Astrocyte (in vitro differentiated cells and primary cell): Measurements from ENCODE around the gene SLC22A4.

ENCODE experiments used
- EZH2 ChIP-seq: IDR thresholded peaks from 2 replicates; pipeline ENCODE4 v1.6.1; 2012; ENCODE audit warnings: mild to moderate bottlenecking, low read length, inconsistent platforms; ENCODE audit not compliant: insufficient read depth
- TF ChIP-seq, protein P1 (sequence below): IDR thresholded peaks from 2 replicates; pipeline ENCODE4 v1.5.1; 2011; ENCODE audit warnings: low read depth, mild to moderate bottlenecking, inconsistent platforms, low read length, moderate library complexity; ENCODE audit not compliant: insufficient read depth

DNA sequence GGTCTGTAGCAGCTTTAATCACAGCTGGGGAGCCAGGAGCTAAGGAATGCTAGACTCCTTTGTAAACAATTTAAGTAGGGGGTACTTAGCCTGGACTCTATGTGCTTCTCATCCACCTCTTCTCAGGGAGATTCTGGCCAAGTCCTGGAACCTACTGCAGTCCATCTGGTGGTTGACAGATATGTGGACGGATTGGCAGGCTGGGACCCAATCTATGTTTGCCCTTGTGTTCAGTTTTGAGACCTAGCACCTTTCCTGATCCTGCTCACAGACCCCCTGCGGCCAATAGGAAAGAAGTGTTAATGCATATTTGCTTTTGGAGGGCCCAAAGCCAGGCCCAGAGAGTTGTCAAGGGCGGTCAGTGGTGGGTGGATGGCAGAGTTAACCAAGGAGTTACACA lies 81.8 kb downstream of the SLC22A4 start:
- TF ChIP-seq, protein P1, sequence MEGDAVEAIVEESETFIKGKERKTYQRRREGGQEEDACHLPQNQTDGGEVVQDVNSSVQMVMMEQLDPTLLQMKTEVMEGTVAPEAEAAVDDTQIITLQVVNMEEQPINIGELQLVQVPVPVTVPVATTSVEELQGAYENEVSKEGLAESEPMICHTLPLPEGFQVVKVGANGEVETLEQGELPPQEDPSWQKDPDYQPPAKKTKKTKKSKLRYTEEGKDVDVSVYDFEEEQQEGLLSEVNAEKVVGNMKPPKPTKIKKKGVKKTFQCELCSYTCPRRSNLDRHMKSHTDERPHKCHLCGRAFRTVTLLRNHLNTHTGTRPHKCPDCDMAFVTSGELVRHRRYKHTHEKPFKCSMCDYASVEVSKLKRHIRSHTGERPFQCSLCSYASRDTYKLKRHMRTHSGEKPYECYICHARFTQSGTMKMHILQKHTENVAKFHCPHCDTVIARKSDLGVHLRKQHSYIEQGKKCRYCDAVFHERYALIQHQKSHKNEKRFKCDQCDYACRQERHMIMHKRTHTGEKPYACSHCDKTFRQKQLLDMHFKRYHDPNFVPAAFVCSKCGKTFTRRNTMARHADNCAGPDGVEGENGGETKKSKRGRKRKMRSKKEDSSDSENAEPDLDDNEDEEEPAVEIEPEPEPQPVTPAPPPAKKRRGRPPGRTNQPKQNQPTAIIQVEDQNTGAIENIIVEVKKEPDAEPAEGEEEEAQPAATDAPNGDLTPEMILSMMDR, result no peak
- no peak for TF ChIP-seq EZH2
